HuH-7.5 (cell line): ENCODE results near the gene SLC34A1.
A peak's percentile ranks its signal among the peaks of the same experiment; 100 is the strongest.
"Not testable (repeated sequence)": the region's sequence is repeated elsewhere in the genome, so short reads cannot be mapped to it uniquely, and the experiment has no call there.

ENCODE experiments used
- DNase-seq: peaks from one replicate; pipeline ENCODE4 v3.0.0; 2011; ENCODE audit warnings: low spot score

Gene SLC34A1

GRCh38 chr5:177384134-177384533, at the start of gene SLC34A1:
SLC34A1 (plus strand) TSS chr5:177384434; CDS start chr5:177385742, 1,308 bp downstream.
- DNase-seq: no peak

- no peak for DNase-seq
Measured at GRCh38 chr5:177334781-177335700, 49.2 kb upstream of the SLC34A1 start.

GRCh38 chr5:177335701-177336065, 48.6 kb upstream of the SLC34A1 start:
- no peak for DNase-seq

- no peak for DNase-seq
Measured at GRCh38 chr5:177336112-177336511, 48.1 kb upstream of the SLC34A1 start.

- no peak for DNase-seq
Measured at GRCh38 chr5:177336603-177337494, 47.4 kb upstream of the SLC34A1 start.

- no peak for DNase-seq
Measured at GRCh38 chr5:177338251-177339106, 45.8 kb upstream of the SLC34A1 start.

- no peak for DNase-seq
Measured at GRCh38 chr5:177339107-177339638, 45.1 kb upstream of the SLC34A1 start.

GRCh38 chr5:177343000-177343399, 41.2 kb upstream of the SLC34A1 start:
- not testable (repeated sequence) for DNase-seq

- DNase-seq: no peak
Measured at GRCh38 chr5:177343777-177344176, 40.5 kb upstream of the SLC34A1 start.

GRCh38 chr5:177344891-177345290, 39.3 kb upstream of the SLC34A1 start:
- no peak for DNase-seq

- no peak for DNase-seq
Measured at GRCh38 chr5:177346820-177347219, 37.4 kb upstream of the SLC34A1 start.

GRCh38 chr5:177347699-177348098, 36.5 kb upstream of the SLC34A1 start:
- DNase-seq: no peak

- DNase-seq: no peak
Measured at GRCh38 chr5:177349362-177349647, 34.9 kb upstream of the SLC34A1 start.

GRCh38 chr5:177349762-177350161, 34.5 kb upstream of the SLC34A1 start:
- no peak for DNase-seq

GRCh38 chr5:177350776-177351391, 33.4 kb upstream of the SLC34A1 start:
- DNase-seq: no peak

- peak; percentile 95 for DNase-seq
Measured at GRCh38 chr5:177351392-177352329, 32.6 kb upstream of the SLC34A1 start, which contains the start of gene LMAN2. LMAN2 (minus strand) TSS chr5:177351668; CDS start chr5:177351647, 21 bp downstream.

GRCh38 chr5:177353093-177353492, 31.1 kb upstream of the SLC34A1 start:
- no peak for DNase-seq

- no peak for DNase-seq
Measured at GRCh38 chr5:177354256-177354655, 30.0 kb upstream of the SLC34A1 start.

GRCh38 chr5:177354711-177355110, 29.5 kb upstream of the SLC34A1 start:
- no peak for DNase-seq
